Gastrocnemius medialis (tissue), 4 donors: ENCODE data around the gene C2orf92.

Experiments used
- POLR2A ChIP-seq, 2 donors: fragments of 450-650 bp; IDR thresholded peaks; one replicate each; pipeline ENCODE4 v1.6.1; 2017; ENCODE audit warnings: antibody characterized with exemption in 2 of 2, mild to moderate bottlenecking in 2 of 2, moderate library complexity in 2 of 2
- TF ChIP-seq, protein P1 (sequence below), 5 experiments: fragments of 450-650 bp in 3 of 5; fragments of 200-600 bp in 2 of 5; sonication (generic) in 2 of 5; IDR thresholded peaks in 4 of 5; conservative IDR thresholded peaks in 1 of 5; 1 replicate in 4 of 5; 2 replicates in 1 of 5; pipeline ENCODE4 v1.5.1; 2016 to 2019; ENCODE audit warnings: antibody characterized with exemption in 5 of 5, mild to moderate bottlenecking in 3 of 5, moderate library complexity in 3 of 5

DNA sequence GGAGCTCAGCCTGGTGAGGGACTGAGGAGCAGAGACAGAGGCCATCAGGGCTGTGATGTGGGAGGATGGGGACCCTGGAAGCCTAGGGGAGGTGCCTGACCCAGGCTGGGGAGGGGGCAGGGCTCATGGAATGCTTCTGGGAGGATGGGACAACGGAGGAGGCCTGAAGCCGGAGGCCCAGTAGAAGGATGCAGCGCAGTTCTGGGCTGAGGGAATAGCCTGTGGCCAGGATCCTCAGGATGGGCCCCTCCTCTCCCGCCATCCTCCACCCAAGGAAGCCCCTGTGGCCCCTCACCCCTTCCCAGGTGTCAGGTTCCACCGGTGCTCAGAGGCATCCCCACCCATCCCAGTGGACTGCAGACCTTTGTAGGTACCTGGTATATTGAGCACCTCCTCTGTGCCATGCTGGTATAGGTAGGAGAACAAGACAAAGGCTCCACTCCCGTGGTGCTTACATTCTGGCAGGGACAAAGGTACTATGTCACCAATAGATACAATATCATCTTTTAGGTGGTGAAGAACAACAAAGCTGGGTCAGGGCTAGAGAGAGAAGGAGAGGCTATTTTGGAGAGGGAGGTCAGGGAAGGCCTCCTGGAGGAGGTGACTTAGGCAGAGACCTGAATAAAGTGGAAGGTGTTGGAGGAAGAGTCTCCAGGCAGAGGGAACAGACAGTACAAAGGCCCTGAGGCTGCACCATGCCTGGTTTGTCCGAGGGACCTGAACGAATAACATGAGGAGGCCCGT lies 46.6 kb downstream of the C2orf92 start:
- TF ChIP-seq, protein P1, sequence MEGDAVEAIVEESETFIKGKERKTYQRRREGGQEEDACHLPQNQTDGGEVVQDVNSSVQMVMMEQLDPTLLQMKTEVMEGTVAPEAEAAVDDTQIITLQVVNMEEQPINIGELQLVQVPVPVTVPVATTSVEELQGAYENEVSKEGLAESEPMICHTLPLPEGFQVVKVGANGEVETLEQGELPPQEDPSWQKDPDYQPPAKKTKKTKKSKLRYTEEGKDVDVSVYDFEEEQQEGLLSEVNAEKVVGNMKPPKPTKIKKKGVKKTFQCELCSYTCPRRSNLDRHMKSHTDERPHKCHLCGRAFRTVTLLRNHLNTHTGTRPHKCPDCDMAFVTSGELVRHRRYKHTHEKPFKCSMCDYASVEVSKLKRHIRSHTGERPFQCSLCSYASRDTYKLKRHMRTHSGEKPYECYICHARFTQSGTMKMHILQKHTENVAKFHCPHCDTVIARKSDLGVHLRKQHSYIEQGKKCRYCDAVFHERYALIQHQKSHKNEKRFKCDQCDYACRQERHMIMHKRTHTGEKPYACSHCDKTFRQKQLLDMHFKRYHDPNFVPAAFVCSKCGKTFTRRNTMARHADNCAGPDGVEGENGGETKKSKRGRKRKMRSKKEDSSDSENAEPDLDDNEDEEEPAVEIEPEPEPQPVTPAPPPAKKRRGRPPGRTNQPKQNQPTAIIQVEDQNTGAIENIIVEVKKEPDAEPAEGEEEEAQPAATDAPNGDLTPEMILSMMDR (IDR thresholded peaks at IDR 0.05 in 4 of 5, conservative IDR thresholded peaks at IDR 0.05 in 1 of 5): no peak
- TF ChIP-seq POLR2A (IDR thresholded peaks at IDR 0.05): no peak
